NCI-H345 (cell line): ENCODE results near the gene GPER1.
A peak's percentile ranks its signal among the peaks of the same experiment; 100 is the strongest.
"Not testable (repeated sequence)": the region's sequence is repeated elsewhere in the genome, so short reads cannot be mapped to it uniquely, and the experiment has no call there.

ENCODE experiments used
- DNase-seq: peaks from one replicate; lab custom pipeline; 2025; lab: John Stamatoyannopoulos, UW

Gene GPER1

DNA sequence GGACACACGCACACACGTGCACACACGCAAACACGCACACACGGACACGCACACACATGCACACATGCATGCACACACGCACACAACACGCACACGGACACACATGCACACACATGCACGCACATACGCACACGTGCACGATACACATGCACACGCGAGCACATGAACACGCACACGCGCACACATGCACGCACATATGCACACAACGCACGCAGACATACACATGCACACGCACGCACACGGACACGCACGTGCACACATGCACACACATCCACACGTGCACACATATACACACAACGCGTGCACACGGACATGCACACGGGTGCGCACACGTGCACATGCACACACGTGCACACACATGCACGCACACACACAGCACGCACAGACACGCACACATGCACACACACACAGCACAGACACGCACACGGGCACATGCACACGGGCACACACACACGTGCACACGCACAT is 17.3 kb upstream of the GPER1 start:
- DNase-seq, result no peak

DNA sequence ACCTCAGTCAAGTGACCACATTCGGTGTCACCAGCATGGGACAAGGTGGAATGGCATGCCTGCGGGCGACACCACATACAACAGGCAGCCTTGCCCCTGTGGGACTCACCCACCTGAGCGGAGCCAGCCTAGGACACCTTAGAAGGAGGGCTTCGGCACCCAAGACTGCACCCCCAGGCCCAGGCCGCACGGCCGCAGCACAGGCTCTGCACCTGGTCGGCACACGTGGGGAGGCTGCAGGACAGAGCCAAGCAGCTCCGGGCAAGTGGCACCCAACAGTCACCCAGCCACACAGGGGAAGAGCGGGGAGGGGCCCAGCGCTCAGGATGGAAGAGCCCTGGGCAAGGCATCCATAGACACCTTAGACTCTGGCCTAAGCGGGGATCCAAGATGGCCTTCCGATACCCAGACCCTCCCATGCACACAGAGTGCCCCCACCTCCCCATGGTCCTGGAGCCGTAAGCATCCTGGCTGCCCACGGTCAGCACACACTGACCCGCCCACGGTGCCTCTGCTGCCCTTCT is 16.1 kb upstream of the GPER1 start:
- no peak for DNase-seq

DNA sequence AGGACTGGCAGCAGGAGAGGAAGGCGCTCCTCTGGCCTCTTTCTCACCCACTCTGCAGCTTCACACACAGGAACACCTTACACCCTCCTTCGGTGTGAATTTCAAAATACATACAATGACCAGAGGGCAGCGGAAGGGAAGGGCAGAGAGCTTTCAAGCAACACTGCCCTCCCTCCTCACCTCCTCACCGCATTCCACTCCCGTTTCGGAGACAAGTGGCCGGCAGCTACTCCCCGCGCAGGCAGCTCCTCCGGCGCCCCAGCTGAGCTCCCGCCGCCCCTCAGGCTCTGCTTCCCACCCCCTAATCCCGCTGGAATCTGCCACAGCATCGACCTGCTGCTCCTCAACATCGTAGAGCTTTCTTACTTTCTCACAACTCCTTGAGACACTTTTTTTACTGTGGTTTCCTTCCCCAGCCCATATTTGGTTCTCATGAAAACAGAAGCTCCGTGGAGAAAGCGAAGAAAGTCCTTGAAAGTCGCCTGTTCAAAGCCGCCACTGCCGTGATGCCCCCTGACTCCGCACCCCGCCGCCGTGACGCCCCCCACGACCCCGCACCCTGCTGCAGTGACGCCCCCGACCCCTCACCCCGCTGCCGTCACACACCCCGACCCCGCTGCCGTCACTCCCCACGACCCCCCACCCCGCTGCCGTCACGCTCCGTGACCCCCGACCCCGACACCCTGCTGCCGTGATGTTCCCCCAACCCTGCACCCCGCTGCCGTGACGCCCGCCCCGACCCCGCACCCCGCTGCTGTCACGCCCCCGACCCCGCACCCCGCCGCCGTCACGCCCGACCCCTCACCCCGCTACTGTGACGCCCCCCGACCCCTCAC is 14.6 kb upstream of the GPER1 start:
- no peak for DNase-seq

DNA sequence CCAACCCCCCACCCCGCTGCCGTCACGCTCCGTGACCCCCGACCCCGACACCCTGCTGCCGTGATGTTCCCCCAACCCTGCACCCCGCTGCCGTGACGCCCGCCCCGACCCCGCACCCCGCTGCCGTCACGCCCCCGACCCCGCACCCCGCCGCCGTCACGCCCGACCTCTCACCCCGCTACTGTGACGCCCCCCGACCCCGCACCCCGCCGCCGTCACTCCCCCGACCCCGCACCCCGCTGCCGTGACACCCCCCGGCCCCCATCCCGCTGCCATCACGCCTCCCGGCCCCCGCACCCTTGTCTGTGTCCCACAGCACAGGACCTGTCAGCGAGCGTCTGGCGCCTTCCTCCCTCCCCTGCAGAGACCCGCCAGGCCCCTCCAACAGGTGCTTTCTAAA is 13.9 kb upstream of the GPER1 start:
- DNase-seq, result not testable (repeated sequence)

DNA sequence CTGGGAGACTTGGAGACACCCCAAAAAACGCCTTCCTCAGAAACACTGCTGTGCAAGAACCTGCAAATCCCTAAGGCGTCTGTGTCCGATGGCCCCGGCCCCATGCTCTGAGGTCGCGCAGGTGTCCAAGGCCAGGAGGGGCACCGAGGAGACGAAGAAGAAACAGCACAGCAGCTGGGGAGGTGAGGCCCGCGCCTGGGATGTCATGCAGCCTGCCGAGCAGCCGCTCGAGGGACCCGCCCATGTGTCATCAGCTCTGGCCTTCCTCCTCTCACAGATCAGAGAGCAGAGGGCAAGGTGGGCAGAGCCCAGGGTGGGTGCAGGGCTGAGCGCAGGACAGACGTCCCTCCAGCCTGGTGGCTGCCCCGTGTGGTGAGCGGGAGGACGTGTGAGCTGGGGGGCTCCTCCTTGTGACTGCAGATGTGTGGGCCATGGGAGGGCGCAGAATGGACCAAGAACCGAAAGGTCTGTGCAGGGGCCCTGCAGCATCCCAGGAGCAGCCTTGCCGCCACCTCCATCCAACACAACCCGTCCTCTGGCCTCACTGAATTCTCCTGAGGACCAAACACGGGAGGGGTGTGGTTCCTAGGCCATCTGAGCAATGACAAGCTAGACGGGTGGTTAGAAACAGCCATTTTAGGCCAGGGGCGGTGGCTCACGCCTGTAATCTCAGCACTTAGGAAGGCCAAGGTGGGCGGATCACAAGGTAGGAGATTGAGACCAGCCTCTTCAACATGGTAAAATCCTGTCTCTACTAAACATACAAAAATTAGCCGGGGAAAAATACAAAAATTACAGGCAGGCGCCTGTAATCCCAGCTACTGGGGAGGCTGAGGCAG is 13.1 kb upstream of the GPER1 start:
- no peak for DNase-seq

DNA sequence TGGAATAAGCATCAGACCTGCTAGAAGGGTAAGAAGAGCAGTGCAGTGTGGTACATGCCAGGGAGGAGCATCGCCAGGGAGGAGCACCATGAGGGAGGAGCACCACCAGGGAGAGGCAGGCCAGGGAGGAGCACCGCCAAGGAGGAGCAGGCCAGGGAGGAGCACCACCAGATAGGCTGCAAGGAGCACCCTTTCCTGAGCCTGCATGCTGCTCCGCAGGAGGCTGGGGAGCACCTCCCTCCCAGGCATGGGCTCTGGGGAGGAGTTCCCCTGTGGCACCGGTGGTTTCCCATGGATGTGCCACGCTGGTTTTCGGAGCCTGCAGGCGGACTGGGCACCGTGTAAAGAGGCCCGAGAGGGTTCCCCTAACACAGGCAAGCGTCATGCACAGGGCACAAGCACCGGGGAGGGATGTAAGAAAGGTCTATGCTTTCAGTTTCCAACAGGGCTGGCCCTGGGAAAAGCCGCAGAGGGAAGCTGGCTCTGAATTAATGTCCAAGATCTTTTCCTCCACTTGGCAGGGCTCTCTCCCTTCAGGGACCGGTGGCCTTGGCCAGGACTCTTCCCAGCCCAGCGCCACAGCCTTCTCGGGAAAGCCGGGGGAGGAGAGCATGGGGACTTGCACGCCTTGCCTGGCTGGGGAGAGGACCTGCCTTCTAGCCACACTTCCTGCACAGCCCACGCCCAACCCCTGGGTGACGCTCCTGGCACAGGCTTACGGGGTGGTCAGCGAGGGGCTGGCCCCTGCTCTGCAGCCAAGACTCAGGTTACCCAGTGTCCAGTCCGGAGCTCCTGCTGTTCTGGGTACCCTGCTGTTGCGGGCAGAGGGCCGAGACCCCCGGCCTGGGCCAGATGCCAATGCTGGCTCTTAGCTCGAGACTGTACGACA is 11.5 kb upstream of the GPER1 start:
- DNase-seq, result no peak

DNA sequence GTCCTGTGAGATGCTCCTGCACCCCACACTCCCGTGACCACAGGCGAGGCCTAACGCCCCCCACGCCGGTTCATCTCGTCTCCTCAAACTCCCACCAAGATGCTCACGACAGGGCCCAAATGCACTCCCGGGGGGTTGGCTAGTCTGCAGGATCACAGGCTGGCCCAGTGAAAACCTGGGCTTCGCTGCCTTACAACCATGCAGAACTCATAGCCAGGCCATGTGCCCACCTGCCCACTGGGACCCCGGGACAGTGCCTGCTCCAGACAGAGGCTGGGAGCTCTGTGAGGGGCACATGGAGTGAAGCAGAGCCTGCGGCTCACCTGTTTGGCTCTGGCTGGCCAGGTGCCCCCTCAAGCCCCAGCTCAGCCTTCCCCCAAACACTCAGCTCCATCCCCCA is 9.4 kb upstream of the GPER1 start:
- no peak for DNase-seq

DNA sequence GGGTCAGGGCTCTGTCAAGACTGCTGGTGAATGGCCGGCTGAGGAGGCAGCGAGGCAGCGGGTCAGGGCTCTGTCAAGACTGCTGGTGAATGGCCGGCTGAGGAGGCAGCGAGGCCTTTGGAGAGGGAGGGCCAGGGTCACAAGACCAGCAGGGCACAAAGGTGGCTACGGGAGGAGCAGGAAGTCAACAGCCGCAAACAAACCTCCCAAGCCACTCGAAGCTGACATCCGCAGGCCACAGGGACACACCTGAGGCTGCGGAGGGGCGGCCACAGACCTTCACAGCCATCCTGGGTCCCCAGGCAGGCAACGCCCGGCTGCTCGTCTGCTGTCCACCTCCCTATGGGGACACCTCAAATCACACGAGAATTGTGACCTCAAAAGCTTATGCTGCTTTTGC is 8.9 kb upstream of the GPER1 start:
- DNase-seq, result no peak

DNA sequence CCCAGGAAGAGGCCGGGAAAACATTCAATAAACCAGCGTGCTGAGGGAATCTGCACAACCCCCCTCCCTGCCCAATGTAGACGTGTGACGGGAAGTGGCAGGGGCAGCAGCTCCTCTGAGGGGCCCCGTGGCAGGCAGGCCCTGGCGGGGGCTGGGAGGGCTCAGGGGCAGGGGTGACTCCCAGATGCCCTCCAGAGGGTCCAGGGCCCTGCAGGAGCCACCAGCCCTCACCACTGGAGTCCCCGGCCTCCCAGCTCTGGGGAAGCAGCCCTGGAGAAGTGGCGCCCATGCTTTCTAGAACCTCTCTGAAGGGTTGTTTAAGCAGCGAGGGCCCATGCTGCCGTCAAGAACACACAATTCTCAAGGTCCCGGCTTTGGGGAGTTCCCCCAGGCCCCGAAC is 8.4 kb upstream of the GPER1 start:
- DNase-seq, result no peak

DNA sequence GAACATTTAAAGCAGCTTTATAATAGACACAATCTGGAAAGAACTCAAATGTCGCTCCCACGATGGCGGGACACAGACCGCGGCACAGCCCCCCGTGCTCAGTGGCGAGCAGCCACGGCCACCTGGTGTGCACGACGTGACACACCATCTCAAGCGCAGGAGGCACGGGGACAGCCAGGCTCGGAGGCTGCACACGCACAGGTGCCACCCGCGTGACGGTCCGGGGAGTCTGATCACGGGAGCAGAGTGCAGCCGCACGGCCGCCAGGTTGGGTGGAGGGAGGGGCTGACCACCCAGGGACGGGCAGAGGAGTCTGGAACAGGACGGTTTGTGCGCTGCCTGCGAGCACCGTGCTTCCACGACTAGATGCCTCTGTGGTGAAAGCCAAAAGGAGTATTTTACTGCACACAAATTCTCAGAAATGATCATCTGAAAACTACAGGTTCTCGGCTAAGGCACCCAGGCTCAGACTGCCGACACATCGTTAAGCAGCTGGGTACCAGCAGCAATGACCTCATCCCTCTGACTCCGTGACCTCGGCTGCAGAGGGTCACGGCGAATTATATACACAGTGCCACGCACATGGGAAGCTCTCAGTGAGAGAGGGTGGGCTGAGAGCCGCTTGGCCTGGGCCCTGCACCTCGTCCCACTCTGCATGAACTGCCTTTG is 7.5 kb upstream of the GPER1 start:
- DNase-seq, result no peak

DNA sequence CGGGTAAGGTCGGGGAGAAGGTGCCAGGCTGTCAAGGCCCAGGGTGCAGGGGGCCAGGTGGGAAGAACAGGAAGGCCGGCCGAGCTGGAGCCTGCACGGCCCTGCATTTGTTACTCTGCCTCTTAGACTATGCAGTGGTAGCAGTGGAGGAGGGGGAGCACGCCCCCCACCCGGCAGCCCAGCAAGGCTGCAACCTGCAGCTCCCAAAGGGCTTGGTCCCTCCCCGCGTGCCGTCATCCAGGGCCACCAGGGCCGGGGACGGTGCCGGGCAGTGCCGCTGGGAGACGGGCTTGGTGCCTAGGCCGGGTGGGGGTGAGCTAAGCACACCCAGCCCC is 7.0 kb upstream of the GPER1 start:
- DNase-seq, result no peak

DNA sequence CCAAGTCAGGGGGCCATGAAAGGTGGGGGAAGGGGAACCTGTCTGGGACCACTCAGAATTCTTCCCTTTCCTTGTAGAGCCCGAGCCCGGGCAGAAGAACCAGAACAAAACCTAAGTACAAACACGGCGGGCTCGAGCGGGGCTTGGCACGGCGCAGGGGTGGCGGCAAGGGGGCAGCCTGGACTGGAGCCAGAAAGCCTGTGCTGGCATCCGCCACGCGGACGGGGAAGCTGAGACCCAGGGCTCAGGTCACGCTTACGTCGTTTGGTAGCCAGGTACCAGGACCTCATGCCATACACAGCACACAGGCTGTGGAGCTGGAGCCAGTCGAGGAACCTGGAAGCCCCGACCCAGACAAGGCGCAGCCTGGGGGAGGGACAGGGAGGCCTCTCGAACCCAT is 6.6 kb upstream of the GPER1 start:
- DNase-seq, result no peak

DNA sequence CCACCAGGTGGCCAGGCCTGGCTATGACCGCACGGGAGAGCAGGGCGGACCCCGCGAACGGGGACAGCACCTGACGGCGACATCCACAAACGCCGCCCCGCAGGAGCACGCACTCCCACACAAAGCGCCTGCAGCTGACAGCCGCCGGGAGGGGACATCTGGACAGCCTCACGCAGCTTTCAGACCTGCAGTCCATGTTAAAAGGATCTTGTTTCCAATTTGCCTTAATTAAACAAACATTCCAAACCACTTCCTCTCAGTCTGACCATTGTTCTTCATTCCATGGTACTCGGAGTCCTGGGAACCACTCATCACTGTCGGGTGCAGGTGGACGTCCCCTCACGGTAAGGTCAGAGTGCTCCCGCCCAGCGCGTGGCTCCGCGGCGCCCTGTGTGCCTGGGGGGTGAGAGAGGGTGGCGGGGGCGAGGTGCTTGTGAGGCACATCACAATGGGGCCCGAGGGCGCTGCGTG is 5.9 kb upstream of the GPER1 start:
- peak; percentile 28 for DNase-seq

DNA sequence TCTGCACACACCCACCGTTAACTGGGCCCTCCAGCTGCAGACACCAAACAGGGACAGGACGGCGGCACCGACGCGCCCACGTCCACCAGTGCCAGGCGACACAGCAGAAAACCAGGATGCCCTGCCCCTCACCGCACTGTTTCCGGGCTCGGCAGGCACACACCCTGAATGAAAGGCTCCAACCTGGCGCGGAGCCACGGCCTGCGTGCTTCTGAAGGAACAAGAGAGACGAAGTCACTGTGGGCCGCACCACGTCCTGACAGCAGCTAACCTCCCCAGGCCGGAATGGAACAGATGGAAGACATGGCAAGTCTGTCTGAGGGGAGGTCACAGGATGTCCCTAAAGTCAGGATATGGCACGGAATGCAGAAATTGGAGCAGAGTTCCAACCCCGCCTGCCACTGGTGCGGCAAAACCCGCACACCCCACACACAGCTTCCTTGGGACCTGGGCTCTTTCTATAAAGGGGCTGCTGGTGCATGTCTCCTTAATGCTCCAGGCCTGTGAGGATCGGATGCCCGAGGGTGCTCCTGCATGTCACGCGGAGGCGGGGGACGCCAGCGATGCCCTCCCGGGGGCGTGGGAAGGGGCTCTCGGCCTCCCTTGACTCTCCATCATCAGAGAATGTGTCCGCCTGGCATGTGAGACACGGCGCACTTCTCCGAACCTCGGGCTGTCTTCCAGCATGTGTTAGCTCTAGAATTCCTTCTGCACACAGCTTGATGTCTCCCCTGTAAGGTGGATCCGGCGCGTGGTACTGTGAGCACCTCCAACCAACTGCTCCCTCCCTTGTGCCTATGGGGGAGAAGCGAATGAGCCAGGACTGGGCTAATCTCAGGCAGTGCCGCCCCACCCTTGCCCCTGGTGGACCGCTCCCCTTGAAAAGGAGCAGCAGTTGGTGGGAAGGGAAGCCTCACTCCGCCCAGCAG is 3.9 kb upstream of the GPER1 start:
- DNase-seq, result no peak

DNA sequence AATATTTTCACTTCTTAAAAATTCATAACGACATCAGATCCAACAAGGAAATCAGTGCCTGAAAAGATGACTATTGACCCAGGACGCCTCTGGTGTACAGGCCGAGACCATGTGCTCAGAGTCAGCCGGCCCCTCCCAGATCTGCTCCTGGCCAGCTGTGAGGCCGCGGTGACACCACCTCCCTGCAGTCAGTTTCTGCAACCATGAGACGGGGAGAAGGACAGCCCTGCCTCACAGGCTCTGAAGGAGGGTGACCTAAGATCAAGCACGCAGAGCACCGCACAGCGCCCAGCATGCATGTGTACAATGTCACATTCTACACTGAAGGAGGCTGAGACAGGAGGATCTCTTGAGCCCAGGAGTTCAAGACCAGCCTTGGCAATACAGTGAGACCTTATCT is 2.6 kb upstream of the GPER1 start:
- DNase-seq, result no peak

DNA sequence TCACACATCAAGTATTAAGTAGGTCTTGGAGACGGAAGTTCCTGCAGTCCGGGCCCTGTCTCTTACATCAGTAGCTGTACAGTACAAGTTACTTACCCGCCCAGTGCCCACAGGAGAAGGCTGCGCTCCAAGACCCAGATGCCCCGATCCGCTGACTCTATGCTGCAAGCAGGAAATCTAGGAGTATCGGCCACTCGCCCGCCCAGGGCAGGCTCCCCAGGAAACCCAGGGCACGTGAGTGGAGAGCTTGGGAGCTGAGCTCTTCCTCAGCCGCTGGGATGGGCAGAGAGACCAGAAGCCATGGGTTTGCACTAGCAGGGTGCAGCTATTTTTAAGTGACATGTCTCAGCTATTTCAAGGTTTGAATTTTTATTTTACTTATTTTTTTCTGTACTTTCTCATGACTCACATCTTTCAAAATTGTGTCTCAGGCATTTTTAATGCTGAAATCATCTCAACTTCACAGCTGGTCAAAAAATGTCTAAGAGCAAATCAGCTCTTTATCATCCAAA is 1.9 kb upstream of the GPER1 start:
- DNase-seq, result no peak

DNA sequence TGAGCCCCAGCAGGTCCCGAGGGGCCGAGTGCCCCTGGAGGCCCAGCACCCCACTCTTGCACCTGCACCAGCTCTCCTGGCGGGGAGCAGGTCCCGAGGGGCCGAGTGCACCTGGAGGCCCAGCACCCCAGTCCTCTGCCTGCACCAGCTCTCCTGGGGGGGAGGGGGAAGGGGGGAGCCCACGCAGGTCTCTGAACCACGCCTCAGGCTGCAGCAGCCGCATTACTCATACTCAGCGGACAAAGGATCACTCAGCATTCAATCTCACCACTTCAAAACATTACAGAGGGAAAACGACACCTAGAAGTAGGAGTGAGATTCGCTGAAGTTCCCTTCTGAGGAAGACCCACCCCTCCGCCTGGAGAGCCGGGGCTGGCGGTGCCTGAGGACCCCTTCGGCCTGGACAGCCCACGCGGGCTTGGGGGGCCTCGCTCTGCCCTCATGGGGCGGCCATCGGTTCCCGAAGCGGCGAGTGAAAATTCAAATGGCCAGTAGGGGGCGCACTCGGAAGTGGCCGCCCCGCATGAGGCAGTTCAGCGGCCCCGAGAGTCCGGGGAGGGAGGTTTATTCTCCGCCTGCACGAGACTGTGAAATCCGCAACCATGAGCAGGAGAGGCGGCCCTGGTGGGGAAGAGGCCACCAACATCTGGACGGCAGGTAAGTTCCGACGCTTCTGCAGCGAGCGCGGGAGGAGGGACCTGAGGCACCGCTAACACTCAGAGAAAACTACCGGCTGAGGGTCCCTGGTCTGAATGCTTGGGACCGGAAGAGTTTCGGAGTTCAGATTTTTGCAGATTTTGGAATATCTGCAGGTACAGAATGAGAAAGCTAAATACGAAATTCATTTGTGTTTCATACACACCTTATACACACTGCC is 1.1 kb upstream of the GPER1 start:
- peak; percentile 7 for DNase-seq

DNA sequence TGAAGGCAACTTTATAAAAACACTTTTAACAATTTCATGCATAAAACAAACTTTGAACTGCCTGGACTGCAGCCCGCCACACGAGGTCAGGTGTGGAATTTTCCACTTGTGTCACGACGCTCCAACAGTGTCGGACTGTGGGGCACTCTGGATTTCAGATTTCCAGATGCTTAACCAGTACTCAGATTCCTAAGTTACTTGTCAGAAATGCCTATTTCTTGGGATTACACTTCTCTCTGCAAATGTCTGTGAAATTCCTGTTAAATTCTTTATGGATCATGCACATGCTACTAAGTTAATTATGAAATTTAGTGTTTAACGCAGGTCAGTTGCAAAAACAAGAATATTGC is 473 bp upstream of the GPER1 start:
- no peak for DNase-seq

DNA sequence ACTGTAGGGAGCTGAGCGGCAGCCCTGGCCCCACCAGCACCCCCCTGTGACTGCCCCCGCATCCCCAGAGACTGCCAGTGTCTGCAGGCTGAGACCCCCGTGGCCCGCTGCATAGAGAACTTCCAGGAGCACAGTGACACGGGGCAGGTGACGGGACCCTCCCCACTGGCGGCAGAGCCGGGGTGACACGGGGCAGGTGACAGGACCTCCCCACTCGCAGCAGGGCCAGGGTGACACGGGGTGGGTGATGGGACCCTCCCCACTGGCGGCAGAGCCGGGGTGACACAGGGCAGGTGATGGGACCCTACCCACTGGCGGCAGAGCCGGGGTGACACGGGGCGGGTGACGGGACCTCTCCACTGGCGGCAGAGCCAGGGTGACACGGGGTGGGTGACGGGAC is 2.3 kb downstream of the GPER1 start:
- no peak for DNase-seq
